ENCODE results near the gene MUC4. TPM values are rescaled to one million over a fixed set of nuclear protein-coding genes. Genes with fewer than 3 reads are reported as not detected.
"Not testable (repeated sequence)": the region's sequence is repeated elsewhere in the genome, so short reads cannot be mapped to it uniquely, and the experiment has no call there.

The MUC4 gene
- total RNA-seq, 4 donors from 2014 or later, result 5.8 to 23.1 (median 13.0) TPM

DNA sequence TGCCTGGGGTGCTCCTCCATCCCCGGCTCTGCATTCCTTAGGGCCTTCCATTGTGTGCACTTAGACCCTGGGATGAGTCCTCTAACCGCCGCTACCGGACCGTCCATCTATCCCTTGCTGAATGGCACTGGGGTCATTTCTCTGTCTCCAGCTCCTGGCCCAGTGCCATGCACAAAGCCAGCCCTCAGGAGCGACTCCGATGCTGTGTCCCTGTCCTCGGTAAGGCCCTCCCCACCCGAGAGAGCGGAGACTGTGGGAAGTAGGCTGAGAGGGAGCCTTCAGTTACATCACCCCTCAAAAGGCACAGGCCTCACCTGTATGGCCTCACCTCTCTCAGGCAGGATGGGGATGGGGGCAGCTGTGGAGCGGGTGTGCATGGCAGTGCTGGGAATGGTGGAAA, 33.8 kb downstream of the MUC4 start:
- H3K36me3 ChIP-seq, result no peaks in the 10 kb centered on the region
- DNase-seq, result no peak
- TF ChIP-seq, protein P1, sequence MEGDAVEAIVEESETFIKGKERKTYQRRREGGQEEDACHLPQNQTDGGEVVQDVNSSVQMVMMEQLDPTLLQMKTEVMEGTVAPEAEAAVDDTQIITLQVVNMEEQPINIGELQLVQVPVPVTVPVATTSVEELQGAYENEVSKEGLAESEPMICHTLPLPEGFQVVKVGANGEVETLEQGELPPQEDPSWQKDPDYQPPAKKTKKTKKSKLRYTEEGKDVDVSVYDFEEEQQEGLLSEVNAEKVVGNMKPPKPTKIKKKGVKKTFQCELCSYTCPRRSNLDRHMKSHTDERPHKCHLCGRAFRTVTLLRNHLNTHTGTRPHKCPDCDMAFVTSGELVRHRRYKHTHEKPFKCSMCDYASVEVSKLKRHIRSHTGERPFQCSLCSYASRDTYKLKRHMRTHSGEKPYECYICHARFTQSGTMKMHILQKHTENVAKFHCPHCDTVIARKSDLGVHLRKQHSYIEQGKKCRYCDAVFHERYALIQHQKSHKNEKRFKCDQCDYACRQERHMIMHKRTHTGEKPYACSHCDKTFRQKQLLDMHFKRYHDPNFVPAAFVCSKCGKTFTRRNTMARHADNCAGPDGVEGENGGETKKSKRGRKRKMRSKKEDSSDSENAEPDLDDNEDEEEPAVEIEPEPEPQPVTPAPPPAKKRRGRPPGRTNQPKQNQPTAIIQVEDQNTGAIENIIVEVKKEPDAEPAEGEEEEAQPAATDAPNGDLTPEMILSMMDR (IDR thresholded peaks at IDR 0.05), result no peak
- TF ChIP-seq POLR2A (IDR thresholded peaks at IDR 0.05), result no peak
- no peaks in the 10 kb centered on the region for H3K4me1 ChIP-seq
- H3K27me3 ChIP-seq, result no peaks in the 10 kb centered on the region
- no peak overlapping the region for H3K27ac ChIP-seq
- no peaks in the 10 kb centered on the region for H3K9me3 ChIP-seq
- H3K4me3 ChIP-seq, result no peak overlapping the region

- Histone ChIP-seq H3K36me3 (no peaks in the 10 kb centered on the region), H3K4me3 (no peak overlapping the region), H3K27ac (no peak overlapping the region), H3K9me3 (no peaks in the 10 kb centered on the region), H3K4me1 (no peaks in the 10 kb centered on the region), H3K27me3 (no peaks in the 10 kb centered on the region)
- DNase-seq, result no peak
- no peak for TF ChIP-seq POLR2A (IDR thresholded peaks at IDR 0.05)
- TF ChIP-seq, protein P1 (IDR thresholded peaks at IDR 0.05), result peak in 4 of 6 experiments; percentile 10 to 44 (median 32)
Observed at GRCh38 chr3:195774917-195775316, 36.8 kb downstream of the MUC4 start.

DNA sequence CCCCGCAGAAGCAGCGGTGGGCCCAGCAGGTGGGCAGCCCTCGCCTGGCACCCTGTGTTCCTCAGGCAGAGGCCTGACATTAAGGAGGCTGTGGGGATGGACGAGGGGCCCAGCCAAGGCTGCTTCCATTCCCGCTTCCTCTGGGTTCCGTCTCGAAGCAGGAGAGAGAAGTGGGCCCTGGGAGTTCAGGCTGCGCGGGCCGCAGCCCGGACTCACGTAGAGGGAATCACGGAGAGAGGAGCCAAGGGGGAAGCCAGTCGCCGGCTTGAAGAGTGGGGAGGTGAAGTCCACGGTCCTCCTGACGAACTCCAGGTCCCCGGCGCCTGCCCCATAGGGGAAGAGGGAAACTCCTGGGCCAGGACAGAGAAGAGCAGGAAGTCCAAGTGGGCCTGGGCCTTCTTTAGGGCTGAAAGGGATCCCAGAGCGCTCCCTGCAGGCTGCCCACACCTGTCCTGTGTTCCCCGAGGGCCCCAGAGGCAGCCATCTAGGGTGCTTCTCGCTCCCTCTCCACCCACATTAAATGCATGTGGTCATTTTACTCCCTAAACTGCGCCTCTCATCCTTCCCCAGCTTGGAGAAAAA, 37.7 kb downstream of the MUC4 start:
- Histone ChIP-seq H3K4me3 (no peak overlapping the region), H3K4me1 (no peaks in the 10 kb centered on the region), H3K9me3 (no peaks in the 10 kb centered on the region), H3K27me3 (no peaks in the 10 kb centered on the region), H3K27ac (no peak overlapping the region), H3K36me3 (no peaks in the 10 kb centered on the region)
- DNase-seq, result no peak
- no peak for TF ChIP-seq POLR2A (IDR thresholded peaks at IDR 0.05)
- TF ChIP-seq, protein P1 (IDR thresholded peaks at IDR 0.05), result no peak

GRCh38 chr3:195771646-195772300, 40.0 kb downstream of the MUC4 start:
- Histone ChIP-seq H3K27me3 (no peaks in the 10 kb centered on the region), H3K4me1 (no peaks in the 10 kb centered on the region), H3K9me3 (no peaks in the 10 kb centered on the region), H3K36me3 (no peaks in the 10 kb centered on the region), H3K4me3 (no peak overlapping the region), H3K27ac (no peak overlapping the region)
- DNase-seq, result peak in 1 of 3 donors; percentile 40
- TF ChIP-seq, protein P1 (IDR thresholded peaks at IDR 0.05), result no peak
- no peak for TF ChIP-seq POLR2A (IDR thresholded peaks at IDR 0.05)

GRCh38 chr3:195770841-195771645, 40.7 kb downstream of the MUC4 start:
- not testable (repeated sequence) for H3K4me1 ChIP-seq, H3K4me3 ChIP-seq, H3K36me3 ChIP-seq, DNase-seq, H3K27me3 ChIP-seq, H3K9me3 ChIP-seq, H3K27ac ChIP-seq

All from Peyer's patch (tissue), 4 donors.